DLD1 (cell line): ENCODE results near the gene CACNA1E.

Experiments used
- in situ Hi-C: cut with HindIII; loops from 2 replicates; pipeline ENCODE4 v1.10.0; 2017; ENCODE audit warnings: low sequenced_read_pairs

The CACNA1E gene

GRCh38 chr1:181748013-181748412 lies 264.7 kb downstream of the CACNA1E start:
- in situ Hi-C loops, result no loop called here

GRCh38 chr1:181754103-181754502 lies 270.8 kb downstream of the CACNA1E start:
- in situ Hi-C loops, result no loop called here

GRCh38 chr1:181759481-181759880 lies 276.2 kb downstream of the CACNA1E start:
- in situ Hi-C loops, result no loop called here

GRCh38 chr1:181763736-181764135 lies 280.4 kb downstream of the CACNA1E start:
- in situ Hi-C loops, result no loop called here

- in situ Hi-C loops, result no loop called here
Measured at GRCh38 chr1:181765451-181766026, 282.2 kb downstream of the CACNA1E start.

- in situ Hi-C loops, result no loop called here
Measured at GRCh38 chr1:181767001-181767708, 283.8 kb downstream of the CACNA1E start.

GRCh38 chr1:181768211-181768929 lies 285.1 kb downstream of the CACNA1E start:
- in situ Hi-C loops, result no loop called here

- in situ Hi-C loops, result no loop called here
Measured at GRCh38 chr1:181768930-181769280, 285.6 kb downstream of the CACNA1E start.

- in situ Hi-C loops, result no loop called here
Measured at GRCh38 chr1:181769846-181770245, 286.5 kb downstream of the CACNA1E start.

- in situ Hi-C loops, result no loop called here
Measured at GRCh38 chr1:181772714-181773113, 289.4 kb downstream of the CACNA1E start.

GRCh38 chr1:181776044-181776443 lies 292.7 kb downstream of the CACNA1E start:
- in situ Hi-C loops, result no loop called here

- in situ Hi-C loops, result no loop called here
Measured at GRCh38 chr1:181777286-181777685, 294.0 kb downstream of the CACNA1E start.

GRCh38 chr1:181777812-181778211 lies 294.5 kb downstream of the CACNA1E start:
- in situ Hi-C loops, result no loop called here

- in situ Hi-C loops, result no loop called here
Measured at GRCh38 chr1:181778640-181779260, 295.4 kb downstream of the CACNA1E start.

GRCh38 chr1:181779343-181779742 lies 296.0 kb downstream of the CACNA1E start:
- in situ Hi-C loops, result no loop called here

GRCh38 chr1:181783208-181783607 lies 299.9 kb downstream of the CACNA1E start:
- in situ Hi-C loops, result no loop called here

GRCh38 chr1:181784039-181784683 lies 300.8 kb downstream of the CACNA1E start:
- in situ Hi-C loops, result no loop called here

GRCh38 chr1:181789395-181789794 lies 306.1 kb downstream of the CACNA1E start:
- in situ Hi-C loops, result no loop called here

GRCh38 chr1:181791721-181792120 lies 308.4 kb downstream of the CACNA1E start:
- in situ Hi-C loops, result no loop called here

- in situ Hi-C loops, result no loop called here
Measured at GRCh38 chr1:181793831-181794230, 310.5 kb downstream of the CACNA1E start.

- in situ Hi-C loops, result no loop called here
Measured at GRCh38 chr1:181794332-181794731, 311.0 kb downstream of the CACNA1E start.
